Cardiac septum (tissue), 1 donor: ENCODE results near the gene TBC1D32. TPM values are rescaled to one million over a fixed set of nuclear protein-coding genes. Genes with fewer than 3 reads are reported as not detected.
"Not testable (repeated sequence)": the region's sequence is repeated elsewhere in the genome, so short reads cannot be mapped to it uniquely, and the experiment has no call there.

ENCODE experiments used
- DNase-seq: peaks from one replicate; pipeline ENCODE4 v3.0.0-alpha.2; 2020; ENCODE audit warnings: low spot score
- intact Hi-C: fragments of 100-400 bp; cut with DNase I; formaldehyde crosslinking; loops from one replicate; pipeline ENCODE4 v1.14.0; 2022
- total RNA-seq: library from RNA; stranded (reverse); fragmentation: NEBNext Ultra II Directional; extraction: Animal tissue kit (Norgen Biotek cat#: 25700); gene quantifications from one replicate; pipeline ENCODE4 v1.2.1, GENCODE V29; 2021
- donor health status: DM: no; HTN: no; CAD: no.

Gene TBC1D32
- total RNA-seq, 1 donor from 2014 or later, result 4.0 TPM

GRCh38 chr6:121161886-121162285, 172.4 kb downstream of the TBC1D32 start:
- intact Hi-C loops, result no loop called here
- DNase-seq, result no peak

GRCh38 chr6:121160276-121160675, 174.0 kb downstream of the TBC1D32 start:
- DNase-seq, result no peak
- intact Hi-C loops, result no loop called here

GRCh38 chr6:121158891-121159290, 175.4 kb downstream of the TBC1D32 start:
- DNase-seq, result no peak
- intact Hi-C loops, result no loop called here

GRCh38 chr6:121158438-121158837, 175.8 kb downstream of the TBC1D32 start:
- DNase-seq, result no peak
- intact Hi-C loops, result no loop called here

GRCh38 chr6:121157906-121158305, 176.4 kb downstream of the TBC1D32 start:
- no peak for DNase-seq
- intact Hi-C loops, result no loop called here

- DNase-seq, result no peak
- intact Hi-C loops, result no loop called here
Observed at GRCh38 chr6:121143476-121143875, 190.8 kb downstream of the TBC1D32 start.

GRCh38 chr6:121142093-121142492, 192.2 kb downstream of the TBC1D32 start:
- DNase-seq, result no peak

GRCh38 chr6:121135425-121135824, 198.9 kb downstream of the TBC1D32 start:
- intact Hi-C loops, result no loop called here
- no peak for DNase-seq

More at GRCh38 chr6:121142093-121142492, 192.2 kb downstream of the TBC1D32 start:
- intact Hi-C loops, result no loop called here

GRCh38 chr6:121134922-121135321, 199.4 kb downstream of the TBC1D32 start:
- DNase-seq, result no peak
- intact Hi-C loops, result no loop called here

- intact Hi-C loops, result no loop called here
- no peak for DNase-seq
Observed at GRCh38 chr6:121124600-121124999, 209.7 kb downstream of the TBC1D32 start.

GRCh38 chr6:121112356-121112755, 221.9 kb downstream of the TBC1D32 start:
- intact Hi-C loops, result no loop called here
- DNase-seq, result no peak

GRCh38 chr6:121110733-121111132, 223.5 kb downstream of the TBC1D32 start:
- no peak for DNase-seq
- intact Hi-C loops, result no loop called here

GRCh38 chr6:121106962-121107361, 227.3 kb downstream of the TBC1D32 start:
- intact Hi-C loops, result no loop called here
- no peak for DNase-seq

- intact Hi-C loops, result no loop called here
- no peak for DNase-seq
Observed at GRCh38 chr6:121105461-121105860, 228.8 kb downstream of the TBC1D32 start.

GRCh38 chr6:121093928-121094327, 240.4 kb downstream of the TBC1D32 start:
- intact Hi-C loops, result no loop called here
- DNase-seq, result no peak

- DNase-seq, result no peak
- intact Hi-C loops, result no loop called here
Observed at GRCh38 chr6:121090492-121090891, 243.8 kb downstream of the TBC1D32 start.

- intact Hi-C loops, result no loop called here
- DNase-seq, result no peak
Observed at GRCh38 chr6:121086876-121087275, 247.4 kb downstream of the TBC1D32 start.

- DNase-seq, result no peak
- intact Hi-C loops, result no loop called here
Observed at GRCh38 chr6:121076119-121076518, 258.2 kb downstream of the TBC1D32 start.

GRCh38 chr6:121068749-121069148, 265.5 kb downstream of the TBC1D32 start:
- intact Hi-C loops, DNase-seq: not testable (repeated sequence)

GRCh38 chr6:121067381-121067780, 266.9 kb downstream of the TBC1D32 start:
- no peak for DNase-seq
- intact Hi-C loops, result no loop called here

GRCh38 chr6:121064345-121064744, 269.9 kb downstream of the TBC1D32 start:
- no peak for DNase-seq
- intact Hi-C loops, result no loop called here

GRCh38 chr6:121055572-121056163, 278.6 kb downstream of the TBC1D32 start:
- intact Hi-C loops, result loop anchor here (10.0 kb wide), 2 partner anchors 249 to 1149 kb away; no protein-coding TSS in a partner anchor
- DNase-seq, result no peak
